K562 (cell line): Measurements from ENCODE around the gene TTLL3. TPM values are rescaled to one million over a fixed set of nuclear protein-coding genes. Genes with fewer than 3 reads are reported as not detected.

ENCODE experiments used
- HDAC2 ChIP-seq: fragments of 450-650 bp; IDR thresholded peaks from 2 replicates; pipeline ENCODE4 v1.6.1; 2016; ENCODE audit warnings: mild to moderate bottlenecking
- KLF10 ChIP-seq: fragments of 250-450 bp; sonication (Bioruptor Pico); IDR thresholded peaks from 2 replicates; pipeline ENCODE4 v1.6.1; 2021; ENCODE audit warnings: matching md5 sums
- MAFG ChIP-seq: fragments of 450-650 bp; conservative IDR thresholded peaks from 2 replicates; pipeline ENCODE4 v1.6.1; 2016; ENCODE audit warnings: missing genetic modification characterization, missing compliant biosample characterization
- NONO ChIP-seq, 2 experiments: fragments of 200-400 bp in 1 of 2; fragments of 450-650 bp in 1 of 2; formaldehyde crosslinking in 1 of 2; IDR thresholded peaks; 2 replicates each; pipeline ENCODE4 v1.6.1; 2017; ENCODE audit warnings: low read depth in 2 of 2, mild to moderate bottlenecking in 2 of 2, moderate library complexity in 2 of 2, low read length in 1 of 2
- NR4A1 ChIP-seq, 2 experiments: fragments of 250-450 bp in 1 of 2; fragments of 450-650 bp in 1 of 2; sonication (Bioruptor Pico) in 1 of 2; IDR thresholded peaks; 2 replicates each; pipeline versions ENCODE4 v1.4.0 to v1.6.1; 2016 to 2020; ENCODE audit warnings: mild to moderate bottlenecking in 2 of 2, missing compliant biosample characterization in 1 of 2, missing genetic modification characterization in 1 of 2, moderate library complexity in 1 of 2
- SMAD4 ChIP-seq: fragments of 250-450 bp; sonication (Bioruptor Pico); conservative IDR thresholded peaks from 2 replicates; pipeline ENCODE4 v1.8.0; 2021; ENCODE audit warnings: inconsistent platforms, mild to moderate bottlenecking, moderate library complexity
- SMARCB1 ChIP-seq: IDR thresholded peaks from 2 replicates; pipeline ENCODE4 v1.6.1; 2011; ENCODE audit warnings: improper control_type of control experiment, low read depth; ENCODE audit not compliant: insufficient read length
- SMARCE1 ChIP-seq: fragments of 450-650 bp; IDR thresholded peaks from 2 replicates; pipeline ENCODE4 v1.7.1; 2016; ENCODE audit warnings: mild to moderate bottlenecking
- ZNF143 ChIP-seq: sonication (generic); formaldehyde crosslinking; IDR thresholded peaks from 2 replicates; pipeline ENCODE4 v1.9.0; 2022; ENCODE audit warnings: mild to moderate bottlenecking, missing genetic modification reagents
- ZNF512 ChIP-seq: IDR thresholded peaks from 2 replicates; pipeline ENCODE4 v1.6.1; 2016; ENCODE audit warnings: missing genetic modification characterization, missing compliant biosample characterization
- ZNF785 ChIP-seq: fragments of 250-450 bp; sonication (Bioruptor Pico); IDR thresholded peaks from 2 replicates; pipeline ENCODE4 v1.4.0; 2020; ENCODE audit warnings: mild to moderate bottlenecking
- polyA plus RNA-seq, 8 experiments: library from polyadenylated mRNA; depleted of rRNA in 4 of 8; stranded (reverse) in 5 of 8; unstranded in 3 of 8; fragments of >200 nt; fragmentation: Nextera tagmentation in 2 of 8; fragmentation: Illumina TruSeq in 1 of 8; extraction: Ambion mirVana in 2 of 8; extraction: Trizol in 1 of 8; gene quantifications; 2 replicates each; pipeline versions ENCODE4 v1.2.1 to v1.2.3, GENCODE V29; 2011 to 2014; ENCODE audit warnings: inconsistent platforms in 1 of 8, missing spikeins in 1 of 8
- total RNA-seq, 7 experiments: library from RNA; depleted of rRNA in 6 of 7; stranded (reverse); fragments of >200 nt in 6 of 7; fragmentation: Illumina TruSeq in 2 of 7; extraction: Trizol in 2 of 7; gene quantifications; 2 replicates each; pipeline versions ENCODE4 v1.2.1 to v1.2.3, GENCODE V29; 2011 to 2021; ENCODE audit warnings: low replicate concordance in 1 of 7
- TF ChIP-seq, protein P1 (sequence below), 2 experiments: fragments of 450-650 bp in 1 of 2; sonication (generic) in 1 of 2; formaldehyde crosslinking in 1 of 2; IDR thresholded peaks; 2 replicates each; pipeline versions ENCODE4 v1.7.1 to v1.9.0; 2016 to 2022; ENCODE audit warnings: inconsistent platforms in 1 of 2, mild to moderate bottlenecking in 1 of 2, missing genetic modification reagents in 1 of 2
- TF ChIP-seq, protein P2 (sequence below), 2 experiments: fragments of 450-650 bp in 1 of 2; sonication (generic) in 1 of 2; formaldehyde crosslinking in 1 of 2; IDR thresholded peaks in 1 of 2; conservative IDR thresholded peaks in 1 of 2; 2 replicates each; pipeline versions ENCODE4 v1.6.1 to v1.8.1; 2016 to 2023; ENCODE audit warnings: mild to moderate bottlenecking in 2 of 2, moderate library complexity in 2 of 2, inconsistent platforms in 1 of 2, missing genetic modification reagents in 1 of 2

TTLL3 gene
- total and polyA plus RNA-seq, 9 of the 15 experiments (the other 6 are each of a cell fraction or from before 2014, with no cell fraction given) = 8.9 to 106 (median 33.2) TPM

- TF ChIP-seq, protein P1, sequence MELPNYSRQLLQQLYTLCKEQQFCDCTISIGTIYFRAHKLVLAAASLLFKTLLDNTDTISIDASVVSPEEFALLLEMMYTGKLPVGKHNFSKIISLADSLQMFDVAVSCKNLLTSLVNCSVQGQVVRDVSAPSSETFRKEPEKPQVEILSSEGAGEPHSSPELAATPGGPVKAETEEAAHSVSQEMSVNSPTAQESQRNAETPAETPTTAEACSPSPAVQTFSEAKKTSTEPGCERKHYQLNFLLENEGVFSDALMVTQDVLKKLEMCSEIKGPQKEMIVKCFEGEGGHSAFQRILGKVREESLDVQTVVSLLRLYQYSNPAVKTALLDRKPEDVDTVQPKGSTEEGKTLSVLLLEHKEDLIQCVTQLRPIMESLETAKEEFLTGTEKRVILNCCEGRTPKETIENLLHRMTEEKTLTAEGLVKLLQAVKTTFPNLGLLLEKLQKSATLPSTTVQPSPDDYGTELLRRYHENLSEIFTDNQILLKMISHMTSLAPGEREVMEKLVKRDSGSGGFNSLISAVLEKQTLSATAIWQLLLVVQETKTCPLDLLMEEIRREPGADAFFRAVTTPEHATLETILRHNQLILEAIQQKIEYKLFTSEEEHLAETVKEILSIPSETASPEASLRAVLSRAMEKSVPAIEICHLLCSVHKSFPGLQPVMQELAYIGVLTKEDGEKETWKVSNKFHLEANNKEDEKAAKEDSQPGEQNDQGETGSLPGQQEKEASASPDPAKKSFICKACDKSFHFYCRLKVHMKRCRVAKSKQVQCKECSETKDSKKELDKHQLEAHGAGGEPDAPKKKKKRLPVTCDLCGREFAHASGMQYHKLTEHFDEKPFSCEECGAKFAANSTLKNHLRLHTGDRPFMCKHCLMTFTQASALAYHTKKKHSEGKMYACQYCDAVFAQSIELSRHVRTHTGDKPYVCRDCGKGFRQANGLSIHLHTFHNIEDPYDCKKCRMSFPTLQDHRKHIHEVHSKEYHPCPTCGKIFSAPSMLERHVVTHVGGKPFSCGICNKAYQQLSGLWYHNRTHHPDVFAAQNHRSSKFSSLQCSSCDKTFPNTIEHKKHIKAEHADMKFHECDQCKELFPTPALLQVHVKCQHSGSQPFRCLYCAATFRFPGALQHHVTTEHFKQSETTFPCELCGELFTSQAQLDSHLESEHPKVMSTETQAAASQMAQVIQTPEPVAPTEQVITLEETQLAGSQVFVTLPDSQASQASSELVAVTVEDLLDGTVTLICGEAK (IDR thresholded peaks at IDR 0.05) = 0 out of 2 replicates have a peak, but pooled peaks have one; percentile 10
- TF ChIP-seq, protein P1 (CRISPR knock-in tag; IDR thresholded peaks at IDR 0.05) = no peak
- TF ChIP-seq HDAC2 (no peak), SMAD4 (CRISPR knock-in tag) (peak; percentile 59), KLF10 (CRISPR knock-in tag) (no peak), MAFG (no peak), SMARCE1 (peak; percentile 28; the same call in 1 of the 2 replicates), SMARCB1 (peak; percentile 52), ZNF512 (tag) (no peak), ZNF785 (no peak), NR4A1 (CRISPR knock-in tag; IDR thresholded peaks at IDR 0.05) (no peak), NR4A1 (tag; IDR thresholded peaks at IDR 0.05) (no peak), NONO (IDR thresholded peaks at IDR 0.05; ENCODE audit: low read depth in 2 of 2, low read length in 1 of 2) (no peak), ZNF143 (CRISPR knock-in tag) (no peak)
- TF ChIP-seq, protein P2, sequence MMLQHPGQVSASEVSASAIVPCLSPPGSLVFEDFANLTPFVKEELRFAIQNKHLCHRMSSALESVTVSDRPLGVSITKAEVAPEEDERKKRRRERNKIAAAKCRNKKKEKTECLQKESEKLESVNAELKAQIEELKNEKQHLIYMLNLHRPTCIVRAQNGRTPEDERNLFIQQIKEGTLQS (IDR thresholded peaks at IDR 0.05) = no peak
- TF ChIP-seq, protein P2 (CRISPR knock-in tag; conservative IDR thresholded peaks at IDR 0.05) = no peak
Observed at GRCh38 chr3:9786209-9786739, 23.8 kb upstream of the TTLL3 start (continued).
